Testis (tissue), 3 donors: ENCODE data around the gene KIR2DL3. TPM values are rescaled to one million over a fixed set of nuclear protein-coding genes. Genes with fewer than 3 reads are reported as not detected.

Experiments used
- DNase-seq: peaks from one replicate; pipeline ENCODE4 v3.0.0-alpha.2; 2019
- H3K27ac ChIP-seq, 2 donors: fragments of 200-600 bp; sonication (generic); one replicate each; pipeline ENCODE4 v1.5.1; 2019
- H3K27me3 ChIP-seq: fragments of 200-600 bp; sonication (generic); one replicate; pipeline ENCODE4 v1.5.1; 2019
- H3K36me3 ChIP-seq: fragments of 200-600 bp; sonication (generic); one replicate; pipeline ENCODE4 v1.5.1; 2017; ENCODE audit warnings: low read depth; ENCODE audit errors: missing control alignments
- H3K4me1 ChIP-seq: fragments of 200-600 bp; sonication (generic); one replicate; pipeline ENCODE4 v1.5.1; 2019
- H3K4me3 ChIP-seq, 2 donors: fragments of 200-600 bp; sonication (generic); one replicate each; pipeline ENCODE4 v1.5.1; 2017 to 2019
- H3K9me3 ChIP-seq: fragments of 200-600 bp; sonication (generic); one replicate; pipeline ENCODE4 v1.5.1; 2017
- CTCF ChIP-seq, 3 experiments: fragments of 450-650 bp in 2 of 3; fragments of 200-600 bp in 1 of 3; sonication (generic) in 1 of 3; IDR thresholded peaks; one replicate each; pipeline ENCODE4 v1.5.1; 2016 to 2019; ENCODE audit warnings: antibody characterized with exemption in 3 of 3, mild to moderate bottlenecking in 2 of 3, moderate library complexity in 1 of 3
- POLR2A ChIP-seq: fragments of 450-650 bp; IDR thresholded peaks from one replicate; pipeline ENCODE4 v1.6.1; 2017; ENCODE audit warnings: antibody characterized with exemption, mild to moderate bottlenecking, moderate library complexity
- WGBS, 2 donors: methylation state at CpG; one replicate each; pipeline ENCODE4 v1.1.5; 2018; 5-methylcytosine and 5-hydroxymethylcytosine counted together
- intact Hi-C: fragments of 100-400 bp; cut with DNase I; formaldehyde crosslinking; loops from one replicate; pipeline ENCODE4 v1.15.1; 2023; ENCODE audit warnings: low total_unique reads
- polyA plus RNA-seq: library from polyadenylated mRNA; stranded (reverse); fragments of 350-450 nt; fragmentation: Illumina TruSeq; extraction: RNeasy Lipid Tissue Mini Kit (QIAGEN cat#74804); gene quantifications from one replicate; pipeline ENCODE4 v1.2.3, GENCODE V29; 2014; ENCODE audit warnings: low read depth, low replicate concordance; ENCODE audit not compliant: insufficient read depth
- total RNA-seq, 2 donors: library from RNA; depleted of rRNA; stranded (reverse); fragments of >200 nt; gene quantifications; one replicate each; pipeline ENCODE4 v1.2.3, GENCODE V29; 2016

KIR2DL3 gene
- total and polyA plus RNA-seq, 3 donors from 2014 or later, result not detected

GRCh38 chr19:54727562-54727961, 10.8 kb upstream of the KIR2DL3 start:
- WGBS, 2 donors, result 75 to 80% methylated on average over 3 to 10 of the region's 10 CpGs
- no peak for TF ChIP-seq POLR2A
- no peak for TF ChIP-seq CTCF (IDR thresholded peaks at IDR 0.05)

GRCh38 chr19:54728167-54728566, 10.1 kb upstream of the KIR2DL3 start:
- TF ChIP-seq CTCF (IDR thresholded peaks at IDR 0.05), result no peak
- TF ChIP-seq POLR2A, result no peak
- WGBS, 2 donors, result 48 to 54% methylated on average over 3 of the region's 3 CpGs
- Histone ChIP-seq H3K27me3 (no peaks in the 10 kb centered on the region), H3K36me3 (no peaks in the 10 kb centered on the region), H3K27ac (no peak overlapping the region), H3K4me1 (no peaks in the 10 kb centered on the region), H3K4me3 (no peak overlapping the region), H3K9me3 (no peaks in the 10 kb centered on the region)
- intact Hi-C loops, result no loop called here
- DNase-seq, result no peak

More at GRCh38 chr19:54727562-54727961, 10.8 kb upstream of the KIR2DL3 start:
- Histone ChIP-seq H3K27me3 (no peaks in the 10 kb centered on the region), H3K36me3 (no peaks in the 10 kb centered on the region), H3K27ac (no peak overlapping the region), H3K4me3 (no peak overlapping the region), H3K9me3 (no peaks in the 10 kb centered on the region), H3K4me1 (no peaks in the 10 kb centered on the region)
- intact Hi-C loops, result no loop called here
- DNase-seq, result no peak

GRCh38 chr19:54729416-54730188, 8.7 kb upstream of the KIR2DL3 start:
- H3K9me3 ChIP-seq, result no peaks in the 10 kb centered on the region

GRCh38 chr19:54731191-54731590, 7.1 kb upstream of the KIR2DL3 start:
- intact Hi-C loops, result no loop called here
- Histone ChIP-seq H3K36me3 (no peaks in the 10 kb centered on the region), H3K4me3 (no peak overlapping the region), H3K4me1 (no peaks in the 10 kb centered on the region), H3K9me3 (no peaks in the 10 kb centered on the region), H3K27me3 (no peaks in the 10 kb centered on the region), H3K27ac (no peak overlapping the region)
- no peak for DNase-seq
- WGBS, 2 donors, result 63 to 69% methylated on average over 8 of the region's 8 CpGs
- TF ChIP-seq POLR2A, result no peak
- no peak for TF ChIP-seq CTCF (IDR thresholded peaks at IDR 0.05)

More at GRCh38 chr19:54729416-54730188, 8.7 kb upstream of the KIR2DL3 start:
- intact Hi-C loops, result no loop called here
- H3K36me3 ChIP-seq, result no peaks in the 10 kb centered on the region
- no peak for DNase-seq
- TF ChIP-seq POLR2A (no peak), CTCF (IDR thresholded peaks at IDR 0.05) (no peak)
- no peak overlapping the region for H3K4me3 ChIP-seq
- 81 to 85% methylated on average over 13 to 15 of the region's 15 CpGs for WGBS, 2 donors
- no peak overlapping the region for H3K27ac ChIP-seq
- H3K27me3 ChIP-seq, result no peaks in the 10 kb centered on the region
- H3K4me1 ChIP-seq, result no peaks in the 10 kb centered on the region

GRCh38 chr19:54738715-54739114, 402 bp downstream of the KIR2DL3 start:
- Histone ChIP-seq H3K4me3 (no peak overlapping the region), H3K27ac (no peak overlapping the region), H3K27me3 (no peaks in the 10 kb centered on the region), H3K4me1 (no peaks in the 10 kb centered on the region), H3K36me3 (no peaks in the 10 kb centered on the region), H3K9me3 (no peaks in the 10 kb centered on the region)
- WGBS, 2 donors, result 70 to 76% methylated on average over 1 of the region's 1 CpG
- no peak for DNase-seq
- no peak for TF ChIP-seq CTCF (IDR thresholded peaks at IDR 0.05)
- no peak for TF ChIP-seq POLR2A
- intact Hi-C loops, result no loop called here
